LNCAP (cell line): Measurements from ENCODE around the gene TUT7.

Experiments used
- TF ChIP-seq, protein P1 (sequence below): fragments of 450-650 bp; IDR thresholded peaks from 2 replicates; pipeline ENCODE4 v1.5.1; 2017; ENCODE audit warnings: mild to moderate bottlenecking

TUT7 gene

DNA sequence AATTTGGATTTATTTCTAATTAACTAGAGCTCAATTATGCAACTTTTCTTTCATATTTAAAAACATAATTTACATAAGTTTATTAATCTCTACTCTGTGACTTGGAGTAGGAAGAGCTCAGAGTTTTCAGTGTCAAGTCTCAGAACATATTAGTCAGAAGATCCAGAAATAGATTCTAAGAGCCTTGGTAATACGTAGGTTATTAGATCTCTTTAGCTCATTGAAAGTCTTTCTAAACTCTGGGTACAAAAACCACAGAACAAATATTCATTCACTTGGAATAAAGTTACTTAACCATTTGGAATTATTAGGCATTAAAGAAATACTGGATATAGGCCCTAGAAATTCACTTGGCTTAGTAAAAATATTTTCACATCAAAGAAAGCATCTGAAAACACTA is 45.5 kb downstream of the TUT7 start:
- TF ChIP-seq, protein P1, sequence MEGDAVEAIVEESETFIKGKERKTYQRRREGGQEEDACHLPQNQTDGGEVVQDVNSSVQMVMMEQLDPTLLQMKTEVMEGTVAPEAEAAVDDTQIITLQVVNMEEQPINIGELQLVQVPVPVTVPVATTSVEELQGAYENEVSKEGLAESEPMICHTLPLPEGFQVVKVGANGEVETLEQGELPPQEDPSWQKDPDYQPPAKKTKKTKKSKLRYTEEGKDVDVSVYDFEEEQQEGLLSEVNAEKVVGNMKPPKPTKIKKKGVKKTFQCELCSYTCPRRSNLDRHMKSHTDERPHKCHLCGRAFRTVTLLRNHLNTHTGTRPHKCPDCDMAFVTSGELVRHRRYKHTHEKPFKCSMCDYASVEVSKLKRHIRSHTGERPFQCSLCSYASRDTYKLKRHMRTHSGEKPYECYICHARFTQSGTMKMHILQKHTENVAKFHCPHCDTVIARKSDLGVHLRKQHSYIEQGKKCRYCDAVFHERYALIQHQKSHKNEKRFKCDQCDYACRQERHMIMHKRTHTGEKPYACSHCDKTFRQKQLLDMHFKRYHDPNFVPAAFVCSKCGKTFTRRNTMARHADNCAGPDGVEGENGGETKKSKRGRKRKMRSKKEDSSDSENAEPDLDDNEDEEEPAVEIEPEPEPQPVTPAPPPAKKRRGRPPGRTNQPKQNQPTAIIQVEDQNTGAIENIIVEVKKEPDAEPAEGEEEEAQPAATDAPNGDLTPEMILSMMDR: no peak

GRCh38 chr9:86304236-86304730 is 49.9 kb downstream of the TUT7 start:
- TF ChIP-seq, protein P1: no peak

DNA sequence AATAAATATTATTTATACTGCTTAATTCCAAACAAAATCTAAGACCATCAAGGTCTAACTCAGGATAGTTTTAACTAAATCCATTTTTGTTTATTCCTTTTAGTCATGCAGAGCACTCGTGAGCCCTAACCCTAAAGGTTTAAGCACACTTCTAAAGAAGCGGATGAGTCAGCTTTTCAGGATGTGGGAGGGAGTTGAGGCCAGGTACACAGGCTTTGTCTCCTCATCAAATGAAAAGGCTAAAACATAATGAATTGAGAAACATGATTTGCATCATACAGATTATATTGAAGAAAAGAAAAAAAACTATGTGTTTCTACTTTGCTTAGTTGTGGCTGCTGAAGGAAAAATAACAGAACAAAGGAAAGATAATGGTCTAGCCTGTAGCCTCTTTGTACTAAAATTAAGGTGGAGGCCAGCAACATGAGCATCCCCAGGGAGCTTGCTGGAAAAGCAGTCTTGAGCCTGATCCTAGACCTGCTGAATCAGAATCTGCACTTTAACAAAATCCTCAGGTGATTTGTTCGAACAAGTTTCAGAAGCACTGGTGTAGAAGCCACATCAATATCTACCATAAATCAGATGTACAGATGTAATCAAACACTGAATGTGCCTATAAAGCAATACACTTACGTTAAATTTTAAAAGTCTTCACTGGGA is 50.8 kb downstream of the TUT7 start:
- TF ChIP-seq, protein P1: no peak

- TF ChIP-seq, protein P1: no peak
Measured at GRCh38 chr9:86301686-86302085, 52.5 kb downstream of the TUT7 start.

GRCh38 chr9:86300701-86301100 is 53.5 kb downstream of the TUT7 start:
- TF ChIP-seq, protein P1: no peak

- TF ChIP-seq, protein P1: no peak
Measured at GRCh38 chr9:86298873-86299272, 55.3 kb downstream of the TUT7 start.

GRCh38 chr9:86288499-86289198 is 65.6 kb downstream of the TUT7 start:
- TF ChIP-seq, protein P1: no peak
